ENCODE results near the gene ANKS6.

ANKS6 gene

GRCh38 chr9:98815391-98815951, 19.1 kb upstream of the ANKS6 start:
- DNase-seq (ENCODE audit: low read depth, low spot score) = no peak

DNA sequence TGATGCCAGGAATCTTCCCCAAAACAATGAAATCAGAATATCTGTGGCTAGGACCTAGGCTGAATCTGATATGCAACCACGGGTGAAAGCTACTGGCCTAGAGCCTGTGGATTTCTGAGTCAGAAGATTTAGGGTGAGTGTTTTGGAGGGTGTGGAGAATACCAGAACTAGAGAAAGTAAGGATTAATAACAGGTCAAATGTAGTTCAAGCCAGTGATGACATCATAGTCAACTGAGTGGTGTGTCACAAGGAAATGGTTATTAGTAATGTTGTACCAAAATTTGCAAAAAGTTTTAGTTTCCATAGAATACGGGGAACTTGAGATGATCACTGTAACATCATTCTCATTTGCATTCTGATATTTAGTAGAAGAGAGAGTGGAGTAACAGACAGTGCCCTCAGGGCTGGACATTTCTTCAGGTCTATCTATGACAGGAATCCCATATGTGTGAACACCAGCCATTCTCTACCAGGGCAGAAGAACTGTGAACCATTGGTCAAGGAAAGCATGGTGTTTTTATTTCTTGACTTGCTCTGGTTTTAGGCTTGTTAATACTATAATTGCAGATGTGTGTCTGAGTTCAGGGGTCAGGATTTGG, 14.8 kb upstream of the ANKS6 start:
- DNase-seq (ENCODE audit: low read depth, low spot score) = no peak

DNA sequence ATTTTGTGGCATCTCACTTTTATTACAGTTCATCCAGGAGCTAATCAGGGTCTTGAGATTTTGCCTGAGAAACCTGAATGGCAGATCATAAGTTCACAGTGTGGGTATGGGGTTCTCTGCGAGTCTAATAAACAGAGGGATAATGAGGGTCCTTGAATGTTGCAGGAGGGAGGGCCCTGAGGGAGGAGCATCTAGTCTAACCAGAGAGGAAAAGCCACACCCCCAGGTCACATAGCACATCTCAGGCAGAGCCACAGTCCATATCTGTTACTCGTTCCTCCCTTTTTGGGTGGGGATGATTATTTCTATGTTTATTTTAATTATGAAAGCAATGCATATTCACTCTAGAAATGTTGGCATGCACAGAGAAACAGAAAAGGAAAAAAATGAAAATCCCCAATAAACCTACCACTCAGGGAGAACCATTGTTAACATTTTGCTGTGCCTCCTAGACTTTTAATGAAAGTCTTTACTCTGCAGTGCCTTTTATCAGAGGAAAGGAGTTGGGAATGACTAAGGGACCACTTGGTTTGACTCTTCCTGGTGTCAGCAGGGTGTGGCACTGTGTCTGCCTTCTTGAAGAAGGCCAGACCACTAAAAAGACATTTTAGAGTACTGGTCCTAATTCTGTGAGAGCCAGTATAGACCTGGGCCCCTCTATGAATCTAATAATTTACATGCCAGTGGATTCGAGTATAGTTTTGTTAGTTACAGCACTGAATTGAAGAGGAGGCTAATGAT, 13.9 kb upstream of the ANKS6 start:
- no peak for DNase-seq (ENCODE audit: low read depth, low spot score)

- no peak for DNase-seq (ENCODE audit: low read depth, low spot score)
Observed at GRCh38 chr9:98809311-98810101, 13.2 kb upstream of the ANKS6 start.

- no peak for DNase-seq (ENCODE audit: low read depth, low spot score)
Observed at GRCh38 chr9:98808875-98809274, 12.5 kb upstream of the ANKS6 start.

DNA sequence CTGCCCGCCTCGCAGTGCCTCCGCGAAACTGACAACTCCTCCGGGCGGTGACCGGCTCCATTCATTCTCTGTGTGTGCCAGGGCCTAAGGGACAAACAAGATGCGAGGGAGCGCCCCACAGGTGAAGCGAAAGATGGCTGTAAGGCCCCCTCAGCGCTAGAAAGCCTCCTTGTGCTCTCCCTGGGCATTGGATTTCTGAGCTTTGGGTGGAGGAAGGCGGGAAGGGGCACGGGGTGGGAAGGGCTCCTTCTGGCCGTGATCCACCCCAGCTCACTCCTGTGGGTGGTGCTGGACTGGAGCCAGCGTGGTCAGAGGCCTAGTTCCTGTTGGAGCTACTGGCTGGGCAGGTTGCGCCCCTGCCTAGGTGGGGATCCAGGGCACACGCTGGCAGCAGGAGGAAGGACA, 12.1 kb upstream of the ANKS6 start:
- no peak for DNase-seq (ENCODE audit: low read depth, low spot score)

- no peak for DNase-seq (ENCODE audit: low read depth, low spot score)
Observed at GRCh38 chr9:98807814-98808195, 11.4 kb upstream of the ANKS6 start.

GRCh38 chr9:98807070-98807813, 10.9 kb upstream of the ANKS6 start, which contains the start of gene GALNT12:
GALNT12 (plus strand) TSS chr9:98807670; CDS start chr9:98807699, 29 bp downstream.
- no peak for DNase-seq (ENCODE audit: low read depth, low spot score)

DNA sequence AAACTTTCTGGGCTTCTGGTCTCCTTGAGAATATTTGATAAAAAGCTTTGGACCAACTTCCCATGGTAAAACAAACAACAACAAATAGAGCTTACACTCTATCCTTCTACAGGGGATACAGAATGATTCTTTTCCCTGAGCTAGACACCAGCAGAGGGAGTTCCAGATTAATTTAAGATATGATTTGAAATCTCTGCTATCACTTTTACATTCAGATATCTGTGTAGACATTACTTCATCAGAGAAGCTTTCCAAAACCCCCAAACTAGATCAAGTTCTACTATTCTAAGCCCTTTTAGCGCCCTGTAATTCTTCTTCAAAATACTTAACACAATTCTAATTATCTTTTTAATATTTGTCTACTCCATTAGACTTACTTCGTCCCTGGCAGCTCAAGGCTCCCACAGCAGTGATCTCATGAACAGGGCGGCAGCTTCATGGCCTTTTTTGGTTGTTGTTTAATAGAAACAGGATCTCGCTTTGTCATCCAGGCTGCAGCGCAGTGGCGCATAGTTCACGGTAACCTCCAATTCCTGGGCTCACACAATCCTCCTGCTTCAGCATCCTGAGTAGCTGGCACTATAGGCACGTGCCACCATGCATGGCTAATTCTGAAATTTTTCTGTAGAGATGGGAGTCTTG, 10.2 kb upstream of the ANKS6 start:
- DNase-seq (ENCODE audit: low read depth, low spot score) = no peak

DNA sequence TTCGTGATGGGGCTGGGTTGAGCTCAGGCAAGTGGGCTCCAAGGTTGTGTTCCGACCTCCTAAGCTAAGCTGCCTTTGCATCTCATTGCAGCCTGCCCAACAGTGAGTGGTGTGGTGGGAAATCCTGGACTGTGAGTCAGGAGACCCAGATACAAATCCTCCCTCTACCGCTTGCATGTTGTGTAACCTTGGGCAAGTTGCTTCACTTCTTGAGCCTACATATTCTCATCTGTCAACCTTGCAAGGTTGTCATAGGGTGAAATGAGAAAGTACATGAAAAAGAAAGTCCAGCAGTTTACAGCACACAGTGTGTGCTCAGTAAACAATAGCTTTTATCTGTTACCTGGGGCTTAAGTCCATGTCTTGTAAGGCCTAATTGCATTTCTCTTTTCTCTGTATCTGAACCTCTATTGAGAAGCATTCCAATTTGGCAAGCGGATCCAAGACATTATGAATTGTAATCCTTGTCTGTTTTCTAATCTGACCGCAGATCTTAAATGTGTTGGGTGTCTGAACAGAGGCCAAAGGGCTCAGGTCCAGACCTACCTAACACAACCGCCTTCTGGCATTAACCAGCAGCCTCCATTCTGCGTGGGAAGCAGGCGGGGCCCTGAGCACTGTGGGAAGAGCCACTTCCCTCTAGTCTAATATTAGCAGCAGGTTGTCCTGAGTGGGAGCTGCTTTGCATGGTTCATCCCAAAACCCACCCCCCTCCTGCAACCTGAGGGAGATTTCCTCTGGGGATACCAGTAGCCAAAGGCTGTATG, 9.3 kb upstream of the ANKS6 start:
- DNase-seq (ENCODE audit: low read depth, low spot score) = no peak

GRCh38 chr9:98804083-98804482, 7.7 kb upstream of the ANKS6 start:
- no peak for DNase-seq (ENCODE audit: low read depth, low spot score)

DNA sequence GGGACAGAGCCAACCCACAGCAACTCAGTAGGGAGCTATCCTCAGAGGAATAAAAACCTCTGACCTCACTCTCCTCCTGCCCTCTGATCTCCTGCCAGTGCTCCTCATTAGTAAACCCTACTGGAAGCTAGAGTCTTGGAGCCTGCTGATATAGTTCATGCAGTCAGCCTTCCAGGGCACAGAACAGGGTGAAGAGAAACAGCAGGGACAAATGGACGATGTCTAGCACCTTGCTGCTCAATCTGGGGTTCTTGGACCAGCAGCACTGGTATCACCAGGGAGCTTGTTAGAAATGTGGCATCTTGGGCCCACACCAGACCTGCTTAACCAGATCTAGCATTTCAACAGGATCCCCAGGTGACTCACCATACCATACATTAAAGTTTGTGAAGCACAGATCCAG, 5.6 kb upstream of the ANKS6 start:
- DNase-seq (ENCODE audit: low read depth, low spot score) = no peak

GRCh38 chr9:98801561-98801960, 5.2 kb upstream of the ANKS6 start:
- DNase-seq (ENCODE audit: low read depth, low spot score) = no peak

GRCh38 chr9:98798254-98798653, 1.9 kb upstream of the ANKS6 start:
- DNase-seq (ENCODE audit: low read depth, low spot score) = no peak

GRCh38 chr9:98797491-98797890, 1.1 kb upstream of the ANKS6 start:
- DNase-seq (ENCODE audit: low read depth, low spot score) = no peak

- no peak for DNase-seq (ENCODE audit: low read depth, low spot score)
Observed at GRCh38 chr9:98795970-98796363, 388 bp downstream of the ANKS6 start.

DNA sequence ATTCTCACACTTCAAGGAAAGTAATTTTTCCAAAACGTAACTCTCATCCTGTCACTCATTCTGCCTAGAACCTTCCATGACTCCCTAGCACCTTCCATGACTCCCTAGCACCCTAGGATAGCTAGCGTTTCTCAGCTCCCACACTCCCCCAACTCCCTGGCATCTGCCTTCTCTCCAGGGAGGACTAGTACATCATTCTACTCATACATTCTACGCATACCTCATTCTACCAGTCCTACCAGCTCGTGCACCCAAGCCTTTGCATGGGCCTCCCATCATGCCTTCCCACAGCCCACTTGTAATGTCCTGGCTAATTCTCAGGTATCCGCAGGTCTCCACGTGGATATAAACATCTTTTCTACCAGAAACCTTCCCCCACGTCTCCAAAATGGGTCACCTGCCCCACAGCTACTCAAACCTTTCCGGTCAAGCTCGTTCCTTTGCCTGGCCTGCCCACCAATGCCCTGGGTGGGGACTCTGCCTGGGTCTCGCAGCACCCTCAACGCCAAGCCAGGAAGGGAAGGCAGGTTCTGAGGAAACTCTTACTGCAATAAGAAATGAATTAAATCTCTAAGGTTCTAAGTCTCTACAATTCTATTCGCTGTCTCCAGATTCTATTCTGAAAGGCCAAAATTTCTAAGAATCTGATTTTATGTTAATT, 930 bp downstream of the ANKS6 start:
- no peak for DNase-seq (ENCODE audit: low read depth, low spot score)

DNA sequence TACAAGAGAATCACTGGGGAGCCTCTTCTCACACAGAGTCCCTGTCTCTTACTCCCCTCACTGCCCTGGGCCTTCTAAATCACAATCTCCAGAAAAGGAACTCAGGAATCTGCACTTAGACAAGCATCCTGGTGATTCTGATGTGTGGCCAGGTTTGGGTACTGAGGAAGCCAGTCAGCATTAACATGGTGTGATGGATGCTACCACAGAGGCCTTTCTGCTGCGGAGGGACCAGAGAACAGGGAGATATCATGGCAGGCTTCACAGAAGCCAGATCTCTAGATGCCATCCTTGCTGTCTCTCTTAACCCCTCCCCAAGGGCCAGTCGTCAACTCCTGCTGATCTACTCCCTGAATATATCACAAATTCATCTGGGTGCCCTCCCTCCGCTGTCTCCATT, 1.6 kb downstream of the ANKS6 start:
- no peak for DNase-seq (ENCODE audit: low read depth, low spot score)

DNA sequence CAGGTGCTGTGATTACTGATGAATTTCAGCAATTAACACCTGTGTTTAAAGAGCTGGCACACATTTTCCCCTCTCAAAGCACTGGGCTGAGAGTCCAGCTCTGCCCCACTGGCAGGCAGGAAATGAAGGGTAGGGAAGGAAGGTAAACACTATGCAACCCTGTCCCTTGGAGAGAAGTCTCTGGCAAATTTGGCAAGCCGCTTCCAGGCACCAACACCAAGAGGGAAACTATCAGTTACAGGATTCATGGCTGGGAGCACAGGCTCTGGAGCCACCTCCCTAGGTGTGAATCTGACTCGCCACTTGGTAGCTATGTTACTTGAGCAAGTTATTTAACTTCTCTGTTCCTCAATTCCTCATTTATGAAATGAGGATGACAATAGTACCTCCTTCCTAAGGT, 3.3 kb downstream of the ANKS6 start:
- no peak for DNase-seq (ENCODE audit: low read depth, low spot score)
